GM13976 (cell line): ENCODE results near the gene PSAPL1.
"Not testable (repeated sequence)": the region's sequence is repeated elsewhere in the genome, so short reads cannot be mapped to it uniquely, and the experiment has no call there.

ENCODE experiments used
- DNase-seq: peaks from one replicate; pipeline ENCODE4 v3.0.0; 2012; ENCODE audit warnings: low spot score
- in situ Hi-C: fragments of 300-500 bp; cut with MboI; formaldehyde crosslinking; loops from one replicate; pipeline ENCODE4 v1.12.0; 2022; ENCODE audit warnings: low sequenced_read_pairs, mixed read lengths, inconsistent platforms; ENCODE audit not compliant: unreplicated experiment
- TF ChIP-seq, protein P1 (sequence below): IDR thresholded peaks from 2 replicates; pipeline ENCODE4 v1.5.1; 2012; ENCODE audit warnings: borderline replicate concordance, mild to moderate bottlenecking; ENCODE audit not compliant: insufficient read depth; ENCODE audit errors: extremely low read depth, missing control alignments, control extremely low read depth

PSAPL1 gene

DNA sequence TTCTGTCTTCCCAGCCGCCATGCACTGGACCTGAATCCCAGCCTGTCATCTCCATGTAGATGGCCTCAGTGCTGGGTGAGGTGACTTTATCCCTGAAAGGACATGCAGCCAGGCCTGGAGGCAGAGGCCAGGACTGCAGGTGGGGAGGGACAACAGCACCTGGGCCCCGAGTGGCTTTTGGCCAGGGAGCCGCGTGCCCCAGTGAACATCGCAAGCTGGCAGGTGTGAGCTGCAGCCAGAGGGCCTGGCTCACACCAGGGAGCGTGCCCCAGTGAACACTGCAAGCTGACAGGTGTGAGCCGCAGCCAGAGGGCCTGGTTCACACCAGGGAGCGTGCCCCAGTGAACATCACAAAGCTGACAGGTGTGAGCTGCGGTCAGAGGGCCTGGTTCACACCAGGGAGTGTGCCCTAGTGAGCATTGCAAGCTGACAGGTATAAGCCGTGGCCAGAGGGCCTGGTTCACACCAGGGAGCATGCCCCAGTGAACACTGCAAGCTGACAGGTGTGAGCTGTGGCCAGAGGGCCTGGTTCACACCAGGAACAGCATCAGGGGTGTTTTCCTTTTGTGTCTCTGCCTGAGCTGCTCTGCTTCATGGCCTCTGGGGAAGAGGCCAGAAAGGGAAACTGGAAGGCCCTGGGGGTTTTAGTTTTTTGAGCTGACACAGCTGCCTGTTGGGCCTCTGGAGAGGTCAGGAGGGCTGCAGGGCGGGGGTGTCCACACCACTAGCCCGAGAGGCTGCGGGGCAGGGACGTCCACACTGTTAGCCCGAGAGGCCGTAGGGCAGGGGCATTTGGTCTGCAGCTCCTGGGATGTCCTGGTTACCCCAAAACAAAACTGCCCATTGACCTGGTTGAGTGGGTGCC lies 22.7 kb upstream of the PSAPL1 start:
- TF ChIP-seq, protein P1, sequence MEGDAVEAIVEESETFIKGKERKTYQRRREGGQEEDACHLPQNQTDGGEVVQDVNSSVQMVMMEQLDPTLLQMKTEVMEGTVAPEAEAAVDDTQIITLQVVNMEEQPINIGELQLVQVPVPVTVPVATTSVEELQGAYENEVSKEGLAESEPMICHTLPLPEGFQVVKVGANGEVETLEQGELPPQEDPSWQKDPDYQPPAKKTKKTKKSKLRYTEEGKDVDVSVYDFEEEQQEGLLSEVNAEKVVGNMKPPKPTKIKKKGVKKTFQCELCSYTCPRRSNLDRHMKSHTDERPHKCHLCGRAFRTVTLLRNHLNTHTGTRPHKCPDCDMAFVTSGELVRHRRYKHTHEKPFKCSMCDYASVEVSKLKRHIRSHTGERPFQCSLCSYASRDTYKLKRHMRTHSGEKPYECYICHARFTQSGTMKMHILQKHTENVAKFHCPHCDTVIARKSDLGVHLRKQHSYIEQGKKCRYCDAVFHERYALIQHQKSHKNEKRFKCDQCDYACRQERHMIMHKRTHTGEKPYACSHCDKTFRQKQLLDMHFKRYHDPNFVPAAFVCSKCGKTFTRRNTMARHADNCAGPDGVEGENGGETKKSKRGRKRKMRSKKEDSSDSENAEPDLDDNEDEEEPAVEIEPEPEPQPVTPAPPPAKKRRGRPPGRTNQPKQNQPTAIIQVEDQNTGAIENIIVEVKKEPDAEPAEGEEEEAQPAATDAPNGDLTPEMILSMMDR = no peak
- in situ Hi-C loops = no loop called here
- no peak for DNase-seq

DNA sequence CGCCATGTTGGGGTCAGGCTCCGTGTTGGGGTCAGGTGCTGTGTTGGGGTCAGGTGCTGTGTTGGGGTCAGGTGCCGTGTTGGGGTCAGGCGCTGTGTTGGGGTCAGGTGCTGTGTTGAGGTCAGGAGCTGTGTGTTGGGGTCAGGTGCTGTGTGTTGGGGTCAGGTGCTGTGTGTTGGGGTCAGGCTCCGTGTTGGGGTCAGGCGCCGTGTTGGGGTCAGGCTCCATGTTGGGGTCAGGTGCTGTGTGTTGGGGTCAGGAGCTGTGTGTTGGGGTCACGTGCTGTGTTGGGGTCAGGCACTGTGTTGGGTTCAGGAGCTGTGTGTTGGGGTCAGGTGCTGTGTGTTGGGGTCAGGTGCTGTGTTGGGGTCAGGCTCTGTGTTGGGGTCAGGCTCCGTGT lies 18.1 kb upstream of the PSAPL1 start:
- in situ Hi-C loops, DNase-seq: not testable (repeated sequence)

DNA sequence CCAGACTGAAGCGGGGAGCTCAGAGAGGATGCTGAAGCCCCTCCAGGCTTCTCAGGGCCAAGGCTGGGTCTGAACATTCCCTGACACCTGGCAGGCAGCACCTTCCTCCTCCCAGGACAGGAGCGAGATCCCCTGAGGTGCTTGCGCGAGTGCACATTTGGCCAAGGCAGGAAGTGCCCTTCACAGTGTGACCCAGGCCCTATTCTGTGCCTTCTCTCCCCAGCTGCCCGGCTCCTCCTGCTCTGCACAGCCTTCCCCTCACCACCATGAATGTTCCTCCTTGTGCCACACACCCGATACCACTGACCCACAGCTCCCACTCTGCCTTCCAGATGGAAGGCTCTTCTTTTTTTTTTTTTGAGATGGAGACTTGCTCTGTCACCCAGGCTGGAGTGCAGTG lies 17.1 kb upstream of the PSAPL1 start:
- in situ Hi-C loops = no loop called here
- no peak for DNase-seq
- TF ChIP-seq, protein P1 = no peak

DNA sequence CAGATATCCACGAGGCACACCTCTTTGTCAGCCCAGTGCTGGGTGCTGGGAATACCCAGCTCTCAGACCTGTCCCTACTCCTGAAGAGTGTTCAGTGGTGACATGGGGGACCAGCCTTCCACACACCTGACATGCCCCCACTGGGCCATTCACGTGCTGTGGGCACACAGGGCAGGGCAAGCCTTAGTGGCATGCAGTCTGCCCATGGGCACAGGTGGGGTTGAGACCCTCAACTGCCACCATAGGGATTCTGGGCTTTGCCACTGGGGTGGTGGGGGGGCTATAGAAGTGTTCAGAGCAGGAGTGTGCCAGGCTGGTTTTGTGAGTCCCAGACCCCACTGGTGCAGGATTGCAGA lies 16.7 kb upstream of the PSAPL1 start:
- TF ChIP-seq, protein P1 = no peak
- in situ Hi-C loops = no loop called here
- no peak for DNase-seq

DNA sequence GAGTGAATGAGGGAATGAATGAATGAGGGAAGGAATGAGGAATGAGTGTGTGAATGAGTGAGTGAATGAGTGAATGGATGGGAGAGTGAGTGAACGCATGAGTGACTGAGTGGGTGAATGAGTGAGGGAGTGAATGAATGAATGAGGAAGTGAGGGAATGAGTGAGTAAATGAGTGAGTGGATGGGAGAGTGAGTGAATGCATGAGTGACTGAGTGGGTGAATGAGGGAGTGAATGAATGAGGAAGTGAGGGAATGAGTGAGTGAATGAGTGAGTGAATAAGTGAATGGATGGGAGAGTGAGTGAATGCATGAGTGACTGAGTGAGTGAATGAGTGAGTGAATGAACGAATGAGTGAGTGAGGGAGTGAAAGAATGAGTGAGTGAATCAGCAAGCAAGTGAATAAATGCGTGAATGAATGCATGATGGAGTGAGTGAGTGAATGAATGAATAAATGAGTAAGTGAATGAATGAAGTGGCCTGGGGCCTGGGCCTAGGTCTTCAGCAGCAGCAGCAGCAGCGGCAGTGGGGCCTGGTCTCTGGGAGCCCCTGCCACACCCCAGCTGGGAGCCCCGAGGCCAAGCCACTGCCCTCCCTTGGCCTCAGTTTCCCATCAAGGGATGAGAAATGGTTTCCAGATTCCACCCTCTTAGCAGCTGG lies 16.2 kb upstream of the PSAPL1 start:
- DNase-seq = no peak
- in situ Hi-C loops = no loop called here
- TF ChIP-seq, protein P1 = no peak

DNA sequence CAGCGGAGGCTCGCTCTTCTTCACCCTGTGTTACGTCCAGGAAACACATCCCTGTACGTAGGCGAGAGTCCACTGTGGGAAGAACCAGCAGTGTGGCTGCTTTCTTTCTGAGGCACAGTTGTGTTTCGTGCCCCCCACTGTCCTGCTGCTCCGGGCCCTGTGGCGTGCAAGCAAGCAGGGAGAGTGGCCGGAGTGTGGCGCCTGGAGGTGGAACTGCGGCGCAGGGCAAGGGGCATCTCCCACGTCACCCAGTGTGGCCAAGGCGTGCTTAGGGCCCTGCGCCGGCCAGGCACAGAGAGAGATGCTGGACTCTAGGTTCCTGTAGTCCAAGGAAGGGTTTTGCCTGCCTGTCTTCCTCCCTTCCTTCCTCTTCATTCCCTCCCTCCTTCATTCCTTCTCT lies 13.3 kb upstream of the PSAPL1 start:
- no peak for DNase-seq
- in situ Hi-C loops = no loop called here
- TF ChIP-seq, protein P1 = no peak

DNA sequence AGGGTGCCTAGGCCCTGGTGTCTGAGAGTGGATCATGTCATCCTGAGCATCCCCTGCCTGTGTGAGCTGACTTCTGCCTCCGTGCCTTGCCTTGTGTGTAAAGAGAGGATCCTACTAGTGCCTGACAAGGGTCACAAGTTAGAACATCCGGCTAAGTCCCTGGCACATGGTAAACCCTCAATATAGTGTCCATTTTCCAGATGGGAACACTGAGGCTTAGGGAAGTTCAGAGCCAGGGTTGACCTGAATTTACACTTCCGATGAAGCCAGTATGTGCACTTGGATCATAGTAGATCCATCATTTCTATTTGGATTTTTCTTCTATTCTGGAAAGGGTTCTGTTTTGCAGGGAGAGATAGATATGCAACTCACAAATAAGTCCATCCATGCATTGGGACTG lies 12.5 kb upstream of the PSAPL1 start:
- in situ Hi-C loops = no loop called here

More for the DNA sequence above, 12.5 kb upstream of the PSAPL1 start:
- no peak for DNase-seq
- TF ChIP-seq, protein P1 = no peak
